Measurements from ENCODE around the gene MIPEP. TPM values are rescaled to one million over a fixed set of nuclear protein-coding genes. Genes with fewer than 3 reads are reported as not detected.

MIPEP gene
- total and polyA plus RNA-seq, 10 of the 15 experiments (the other 5 are each of a cell fraction or from before 2014, with no cell fraction given), result 15.6 to 56.2 (median 29.8) TPM

GRCh38 chr13:23888658-23889614, at the start of gene MIPEP (continued):
- no peak for TF ChIP-seq CBX5 (IDR thresholded peaks at IDR 0.05; ENCODE audit: low read depth)
- peak; percentile 77; the same call in 1 of the 2 replicates for TF ChIP-seq MEF2A (IDR thresholded peaks at IDR 0.05; ENCODE audit: insufficient read depth, low read depth, low read length)
- peak; percentile 85 for TF ChIP-seq GATAD2B (conservative IDR thresholded peaks at IDR 0.05; ENCODE audit: low read depth)
- TF ChIP-seq SMARCA5 (IDR thresholded peaks at IDR 0.05), result peak; percentile 75
- TF ChIP-seq TCF7 (IDR thresholded peaks at IDR 0.05; ENCODE audit: borderline replicate concordance), result no peak
- TF ChIP-seq SKIL (IDR thresholded peaks at IDR 0.05; ENCODE audit: low read depth, poor library complexity, severe bottlenecking), result no peak
- TF ChIP-seq MYC (IDR thresholded peaks at IDR 0.05; ENCODE audit: insufficient read depth, insufficient read length, insufficient replicate concordance, low read length, severe bottlenecking), result no peak
- TF ChIP-seq, protein P1, sequence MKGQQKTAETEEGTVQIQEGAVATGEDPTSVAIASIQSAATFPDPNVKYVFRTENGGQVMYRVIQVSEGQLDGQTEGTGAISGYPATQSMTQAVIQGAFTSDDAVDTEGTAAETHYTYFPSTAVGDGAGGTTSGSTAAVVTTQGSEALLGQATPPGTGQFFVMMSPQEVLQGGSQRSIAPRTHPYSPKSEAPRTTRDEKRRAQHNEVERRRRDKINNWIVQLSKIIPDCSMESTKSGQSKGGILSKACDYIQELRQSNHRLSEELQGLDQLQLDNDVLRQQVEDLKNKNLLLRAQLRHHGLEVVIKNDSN (IDR thresholded peaks at IDR 0.05; ENCODE audit: borderline replicate concordance, extremely low read length, insufficient read depth, low read depth, low read length), result peak; percentile 100
- TF ChIP-seq SUPT20H (IDR thresholded peaks at IDR 0.05; ENCODE audit: borderline replicate concordance, control insufficient read depth, low read depth, low read length), result no peak
- TF ChIP-seq STAT1 (conservative IDR thresholded peaks at IDR 0.05), result peak; percentile 73
- peak; percentile 98 for TF ChIP-seq MAX (IDR thresholded peaks at IDR 0.05; ENCODE audit: low read depth, low read length)
- no peak for TF ChIP-seq SUZ12 (IDR thresholded peaks at IDR 0.05; ENCODE audit: unreplicated experiment)
- no peak for TF ChIP-seq STAT3 (IDR thresholded peaks at IDR 0.05; ENCODE audit: low read depth, low read length)
- TF ChIP-seq FOXK2 (IDR thresholded peaks at IDR 0.05), result peak; percentile 40; the same call in 1 of the 2 replicates
- no peak for TF ChIP-seq BRCA1 (IDR thresholded peaks at IDR 0.05; ENCODE audit: low read depth, low read length)
- peak; percentile 72 for TF ChIP-seq POLR2AphosphoS5 (IDR thresholded peaks at IDR 0.05; ENCODE audit: low read length)
- peak; percentile 85 for TF ChIP-seq IKZF1 (conservative IDR thresholded peaks at IDR 0.05)
- peak; percentile 78 for TF ChIP-seq YY1 (IDR thresholded peaks at IDR 0.05; ENCODE audit: low read depth, low read length)
- no peak for TF ChIP-seq EED (IDR thresholded peaks at IDR 0.05; ENCODE audit: low read depth)
- no peak for TF ChIP-seq ATF2 (IDR thresholded peaks at IDR 0.05; ENCODE audit: low read length)
- TF ChIP-seq POLR2AphosphoS2 (IDR thresholded peaks at IDR 0.05; ENCODE audit: low read depth, low read length), result no peak
- peak; percentile 83 to 91 (median 87) for TF ChIP-seq CTCF (IDR thresholded peaks at IDR 0.05 in 2 of 3, conservative IDR thresholded peaks at IDR 0.05 in 1 of 3; ENCODE audit: control insufficient read depth in 2 of 3, extremely low read depth in 1 of 3, insufficient read depth in 1 of 3, low read depth in 3 of 3, low read length in 3 of 3)
- TF ChIP-seq TARDBP (IDR thresholded peaks at IDR 0.05; ENCODE audit: borderline replicate concordance), result peak; percentile 72; the same call in 1 of the 2 replicates

Data from GM12878 (cell line).